GM10248 (cell line): ENCODE results near the gene FBXO42.

Experiments used
- CTCF ChIA-PET: fragments of 300-600 bp; sonication (Branson Sonifier 250); formaldehyde crosslinking; extraction: SDS; loops from one replicate; lab custom pipeline; 2021; ENCODE audit warnings: antibody characterized with exemption; lab: Yijun Ruan, JAX
- POLR2A ChIA-PET: fragments of 350-650 bp; sonication (Branson Sonifier 250); formaldehyde crosslinking; extraction: SDS; loops from one replicate; lab custom pipeline; 2020; ENCODE audit warnings: antibody characterized with exemption; lab: Yijun Ruan, JAX
- DNase-seq: peaks from one replicate; pipeline ENCODE4 v3.0.0; 2012; ENCODE audit errors: extremely low spot score
- TF ChIP-seq, protein P1 (sequence below): IDR thresholded peaks from 2 replicates; pipeline ENCODE4 v1.5.1; 2012; ENCODE audit warnings: mild to moderate bottlenecking, low read depth; ENCODE audit errors: extremely low read depth, missing control alignments, control extremely low read depth

Gene FBXO42

DNA sequence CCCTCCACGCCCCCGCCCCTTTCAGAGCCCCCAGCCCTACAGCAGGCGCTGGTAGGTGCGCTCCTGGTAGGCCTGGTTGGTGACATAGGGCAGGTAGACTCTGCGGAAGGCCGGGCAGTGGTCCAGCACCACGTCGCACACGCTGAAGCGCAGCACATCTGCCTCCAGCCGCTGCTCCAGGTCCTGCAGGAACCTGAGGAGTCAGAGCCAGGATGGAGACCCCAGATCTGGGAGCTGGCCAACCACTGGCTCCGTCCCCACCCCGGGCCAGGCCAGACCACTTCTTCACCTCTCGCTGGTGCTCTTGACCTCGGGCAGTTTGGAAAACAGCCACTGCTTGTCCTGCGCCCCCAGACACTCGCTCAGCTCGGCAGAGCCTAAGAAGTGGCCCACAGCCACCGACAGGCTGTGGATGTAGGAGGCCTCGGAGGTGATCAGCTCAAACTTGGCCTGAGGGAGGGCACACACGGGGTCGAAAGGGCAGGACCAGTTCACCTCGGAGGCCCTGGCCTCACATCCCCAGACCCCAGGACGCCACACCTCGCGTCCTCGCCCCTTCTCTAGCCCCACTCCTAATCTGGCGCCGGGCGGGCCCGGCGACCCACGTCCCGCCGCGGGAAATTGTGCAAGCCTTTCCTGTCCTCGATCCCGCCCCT is 146.3 kb downstream of the FBXO42 start:
- TF ChIP-seq, protein P1, sequence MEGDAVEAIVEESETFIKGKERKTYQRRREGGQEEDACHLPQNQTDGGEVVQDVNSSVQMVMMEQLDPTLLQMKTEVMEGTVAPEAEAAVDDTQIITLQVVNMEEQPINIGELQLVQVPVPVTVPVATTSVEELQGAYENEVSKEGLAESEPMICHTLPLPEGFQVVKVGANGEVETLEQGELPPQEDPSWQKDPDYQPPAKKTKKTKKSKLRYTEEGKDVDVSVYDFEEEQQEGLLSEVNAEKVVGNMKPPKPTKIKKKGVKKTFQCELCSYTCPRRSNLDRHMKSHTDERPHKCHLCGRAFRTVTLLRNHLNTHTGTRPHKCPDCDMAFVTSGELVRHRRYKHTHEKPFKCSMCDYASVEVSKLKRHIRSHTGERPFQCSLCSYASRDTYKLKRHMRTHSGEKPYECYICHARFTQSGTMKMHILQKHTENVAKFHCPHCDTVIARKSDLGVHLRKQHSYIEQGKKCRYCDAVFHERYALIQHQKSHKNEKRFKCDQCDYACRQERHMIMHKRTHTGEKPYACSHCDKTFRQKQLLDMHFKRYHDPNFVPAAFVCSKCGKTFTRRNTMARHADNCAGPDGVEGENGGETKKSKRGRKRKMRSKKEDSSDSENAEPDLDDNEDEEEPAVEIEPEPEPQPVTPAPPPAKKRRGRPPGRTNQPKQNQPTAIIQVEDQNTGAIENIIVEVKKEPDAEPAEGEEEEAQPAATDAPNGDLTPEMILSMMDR: no peak
- ChIA-PET POLR2A (no interaction called here), CTCF (interaction anchor here (0.8 to 1.6 kb wide), 4 partner anchors 17 to 157 kb away, joined by 3 to 6 read pairs (median 3); partner anchors contain the start of gene FAM131C)
- DNase-seq: no peak

DNA sequence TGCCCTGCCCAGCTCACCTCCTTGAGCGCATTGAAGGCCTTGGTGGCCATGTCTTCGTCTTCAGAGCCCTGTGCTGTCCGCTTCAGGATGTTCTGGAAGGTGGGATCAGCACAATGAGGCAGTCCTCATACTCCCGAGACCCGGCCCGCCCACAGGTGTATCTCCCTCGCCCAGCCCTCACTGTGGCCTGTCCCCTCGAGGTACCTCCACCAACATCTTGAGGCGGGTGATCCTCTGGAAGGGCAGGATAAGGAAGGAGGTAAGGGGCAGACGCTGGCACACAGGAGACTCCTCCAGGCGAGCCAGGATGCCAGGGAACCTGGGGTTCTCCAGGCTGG is 147.0 kb downstream of the FBXO42 start:
- no peak for DNase-seq
- CTCF ChIA-PET: interaction anchor here (1.4 to 2.7 kb wide), 4 partner anchors 39 to 158 kb away, joined by 3 to 10 read pairs (median 8); no protein-coding TSS in a partner anchor
- TF ChIP-seq, protein P1: no peak
- POLR2A ChIA-PET: interaction anchor here (0.6 kb wide), 1 partner anchor 516 kb away, joined by 4 read pairs; no protein-coding TSS in a partner anchor

DNA sequence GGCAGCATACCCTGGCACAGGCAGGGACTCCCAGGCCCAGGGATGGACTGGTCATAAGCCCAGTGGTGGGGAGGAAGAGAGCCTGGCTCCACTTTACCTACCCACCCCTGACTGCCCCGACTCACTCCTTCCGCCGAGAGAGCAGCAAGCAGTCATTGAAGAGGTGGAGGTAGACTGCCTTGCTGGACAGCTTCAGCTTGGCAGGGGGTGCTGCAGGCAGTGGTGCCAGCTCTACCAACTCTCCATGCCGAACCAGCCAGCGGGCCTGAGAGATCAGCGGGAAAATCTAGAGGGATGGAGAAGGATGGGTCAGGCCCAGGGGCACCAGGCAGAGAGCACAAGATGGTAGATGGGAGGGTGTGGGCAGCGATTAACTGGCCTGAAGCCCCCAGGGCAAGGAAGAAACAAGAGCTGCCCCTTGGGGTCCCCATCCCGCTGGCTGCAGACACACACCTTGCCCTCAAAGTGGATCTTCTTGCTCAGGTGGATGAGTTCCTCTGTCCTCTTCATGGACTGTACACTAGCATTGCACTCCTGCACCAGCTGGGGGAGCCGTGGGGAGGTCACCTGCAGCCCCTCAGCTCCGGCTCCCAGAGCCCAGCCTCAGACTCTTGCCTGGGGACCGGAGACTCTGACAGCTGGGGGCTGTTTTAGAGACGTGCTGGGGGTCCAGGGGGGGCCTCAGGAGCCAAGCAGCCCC is 147.5 kb downstream of the FBXO42 start:
- POLR2A ChIA-PET: interaction anchor here (0.6 kb wide), 1 partner anchor 516 kb away, joined by 4 read pairs; no protein-coding TSS in a partner anchor
- CTCF ChIA-PET: interaction anchor here (0.9 to 2.7 kb wide), 5 partner anchors 17 to 158 kb away, joined by 3 to 10 read pairs (median 6); no protein-coding TSS in a partner anchor
- TF ChIP-seq, protein P1: peak; percentile 64
- peak; percentile 55 for DNase-seq

DNA sequence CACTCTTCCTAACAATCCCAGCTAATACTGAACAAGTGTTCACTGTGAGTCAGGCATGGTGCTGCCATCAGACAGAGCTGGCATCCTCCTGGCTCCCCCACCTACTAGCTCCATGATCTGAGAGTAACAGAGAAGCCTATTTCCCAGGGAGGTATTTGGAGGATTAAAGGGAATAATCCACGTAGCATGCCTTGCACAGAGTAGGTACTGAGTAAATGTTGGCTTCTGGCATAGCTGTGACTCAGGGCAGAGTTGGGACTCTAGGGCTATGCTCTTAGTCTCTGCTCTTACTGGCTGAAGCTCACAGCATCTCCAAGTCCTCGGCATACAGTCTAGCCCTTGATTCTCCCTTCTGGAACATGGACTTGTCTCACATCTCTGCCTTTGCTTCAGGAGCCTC is 148.1 kb downstream of the FBXO42 start:
- CTCF ChIA-PET: interaction anchor here (0.9 to 2.7 kb wide), 6 partner anchors 13 to 194 kb away, joined by 3 to 10 read pairs (median 4); no protein-coding TSS in a partner anchor
- POLR2A ChIA-PET: no interaction called here
- no peak for DNase-seq
- TF ChIP-seq, protein P1: no peak

DNA sequence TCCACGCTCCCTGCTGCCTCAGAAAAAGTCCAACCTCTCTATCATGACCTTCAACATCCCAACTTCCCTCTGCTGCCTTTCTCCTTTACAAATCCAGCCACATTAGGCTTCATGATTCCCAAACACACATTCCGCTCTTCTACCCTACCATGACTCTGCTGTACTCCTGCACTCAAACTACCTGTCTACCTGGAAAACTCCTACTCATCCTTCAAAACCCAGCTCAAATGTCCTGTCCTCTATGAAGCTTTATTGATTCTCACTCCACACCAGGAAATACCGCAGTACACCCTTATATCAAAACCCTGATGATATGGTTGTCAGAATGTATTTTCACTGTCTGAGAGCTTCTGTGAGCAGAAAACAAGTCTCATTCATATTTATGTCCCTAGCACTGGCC is 148.7 kb downstream of the FBXO42 start:
- ChIA-PET CTCF (interaction anchor here (0.9 to 2.7 kb wide), 4 partner anchors 14 to 193 kb away, joined by 3 to 10 read pairs (median 8); no protein-coding TSS in a partner anchor), POLR2A (no interaction called here)
- no peak for DNase-seq
- TF ChIP-seq, protein P1: no peak
